WTC11 (cell line): ENCODE results near the gene SREBF1.

Experiments used
- CREM ChIP-seq: sonication (generic); formaldehyde crosslinking; IDR thresholded peaks from 2 replicates; pipeline ENCODE4 v1.8.1; 2022; ENCODE audit warnings: mild to moderate bottlenecking, missing genetic modification reagents, moderate library complexity
- CTCF ChIP-seq: fragments of 200-600 bp; IDR thresholded peaks from 2 replicates; pipeline ENCODE4 v1.8.0; 2022; ENCODE audit warnings: antibody characterized with exemption
- E2F4 ChIP-seq: sonication (generic); formaldehyde crosslinking; IDR thresholded peaks from 2 replicates; pipeline ENCODE4 v1.8.1; 2022; ENCODE audit warnings: low read depth, mild to moderate bottlenecking, moderate library complexity, missing genetic modification reagents, borderline replicate concordance
- E2F5 ChIP-seq: sonication (generic); formaldehyde crosslinking; IDR thresholded peaks from 2 replicates; pipeline ENCODE4 v1.8.1; 2022; ENCODE audit warnings: mild to moderate bottlenecking, moderate library complexity, missing genetic modification reagents
- KAT7 ChIP-seq: sonication (generic); formaldehyde crosslinking; IDR thresholded peaks from 2 replicates; pipeline ENCODE4 v1.8.1; 2023; ENCODE audit warnings: missing genetic modification reagents, mild to moderate bottlenecking, borderline replicate concordance
- PRDM15 ChIP-seq: sonication (generic); formaldehyde crosslinking; IDR thresholded peaks from 2 replicates; pipeline ENCODE4 v1.8.0; 2022; ENCODE audit warnings: missing genetic modification reagents
- PREB ChIP-seq: sonication (generic); formaldehyde crosslinking; IDR thresholded peaks from 2 replicates; pipeline ENCODE4 v1.8.1; 2022; ENCODE audit warnings: mild to moderate bottlenecking, missing genetic modification reagents, moderate library complexity, borderline replicate concordance
- SP1 ChIP-seq: sonication (generic); formaldehyde crosslinking; conservative IDR thresholded peaks from 2 replicates; pipeline ENCODE4 v1.8.1; 2022; ENCODE audit warnings: missing genetic modification reagents
- TCF7 ChIP-seq: sonication (generic); formaldehyde crosslinking; IDR thresholded peaks from 2 replicates; pipeline ENCODE4 v1.8.0; 2022; ENCODE audit warnings: mild to moderate bottlenecking, low read depth, missing genetic modification reagents, moderate library complexity
- USF2 ChIP-seq: sonication (generic); formaldehyde crosslinking; IDR thresholded peaks from 2 replicates; pipeline ENCODE4 v1.8.1; 2023; ENCODE audit warnings: mild to moderate bottlenecking, missing genetic modification reagents, moderate library complexity
- ZNF121 ChIP-seq: sonication (generic); formaldehyde crosslinking; IDR thresholded peaks from 2 replicates; pipeline ENCODE4 v1.8.0; 2023; ENCODE audit warnings: missing genetic modification reagents
- ZNF219 ChIP-seq: sonication (generic); formaldehyde crosslinking; IDR thresholded peaks from 2 replicates; pipeline ENCODE4 v1.8.0; 2023; ENCODE audit warnings: missing genetic modification reagents, mild to moderate bottlenecking, borderline replicate concordance
- ZSCAN18 ChIP-seq: fragments of 250-450 bp; sonication (Bioruptor Pico); IDR thresholded peaks from 2 replicates; pipeline ENCODE4 v2.1.2; 2022; ENCODE audit warnings: mild to moderate bottlenecking, moderate library complexity

GRCh38 chr17:17844500-17844899 is 7.7 kb upstream of the SREBF1 start:
- TF ChIP-seq CTCF (no peak), PREB (CRISPR knock-in tag) (no peak), TCF7 (CRISPR knock-in tag) (no peak), SP1 (CRISPR knock-in tag) (no peak), CREM (CRISPR knock-in tag) (no peak), USF2 (CRISPR knock-in tag) (no peak), ZNF121 (CRISPR knock-in tag) (no peak), KAT7 (CRISPR knock-in tag) (no peak), ZNF219 (CRISPR knock-in tag) (no peak), PRDM15 (no peak), E2F5 (CRISPR knock-in tag) (no peak), E2F4 (CRISPR knock-in tag) (no peak), ZSCAN18 (CRISPR knock-in tag) (no peak)
